GM21786 (cell line): ENCODE data around the gene FBXW7.

Experiments used
- ATAC-seq: cut with Tn5 transposase; IDR thresholded peaks from one replicate; pipeline ENCODE4 v1.9.1; 2021; ENCODE audit not compliant: unreplicated experiment

Gene FBXW7

GRCh38 chr4:152512483-152512882 is 23.4 kb downstream of the FBXW7 start:
- no peak for ATAC-seq

GRCh38 chr4:152510349-152511147 is 25.3 kb downstream of the FBXW7 start:
- peak; percentile 43 for ATAC-seq

- peak; percentile 39 for ATAC-seq
Measured at GRCh38 chr4:152509595-152510225, 26.2 kb downstream of the FBXW7 start.

GRCh38 chr4:152508818-152509217 is 27.1 kb downstream of the FBXW7 start:
- ATAC-seq: no peak

GRCh38 chr4:152508386-152508785 is 27.5 kb downstream of the FBXW7 start:
- no peak for ATAC-seq

- no peak for ATAC-seq
Measured at GRCh38 chr4:152503653-152504290, 32.1 kb downstream of the FBXW7 start.

GRCh38 chr4:152501846-152502536 is 33.9 kb downstream of the FBXW7 start:
- ATAC-seq: peak; percentile 40

- peak; percentile 58 for ATAC-seq
Measured at GRCh38 chr4:152500800-152501434, 35.0 kb downstream of the FBXW7 start.

- no peak for ATAC-seq
Measured at GRCh38 chr4:152500275-152500674, 35.6 kb downstream of the FBXW7 start.

- ATAC-seq: no peak
Measured at GRCh38 chr4:152499344-152499743, 36.5 kb downstream of the FBXW7 start.

- ATAC-seq: no peak
Measured at GRCh38 chr4:152494020-152494419, 41.9 kb downstream of the FBXW7 start.

GRCh38 chr4:152488246-152488645 is 47.6 kb downstream of the FBXW7 start:
- ATAC-seq: no peak

- no peak for ATAC-seq
Measured at GRCh38 chr4:152486429-152487389, 49.2 kb downstream of the FBXW7 start.

- peak; percentile 96 for ATAC-seq
Measured at GRCh38 chr4:152485726-152486276, 50.1 kb downstream of the FBXW7 start.

- no peak for ATAC-seq
Measured at GRCh38 chr4:152482211-152482610, 53.7 kb downstream of the FBXW7 start.

- ATAC-seq: no peak
Measured at GRCh38 chr4:152480901-152481300, 55.0 kb downstream of the FBXW7 start.

- ATAC-seq: no peak
Measured at GRCh38 chr4:152480326-152480725, 55.6 kb downstream of the FBXW7 start.

GRCh38 chr4:152479428-152480026 is 56.4 kb downstream of the FBXW7 start:
- no peak for ATAC-seq
